ENCODE measurements around the gene PLS1. TPM values are rescaled to one million over a fixed set of nuclear protein-coding genes. Genes with fewer than 3 reads are reported as not detected.
"Not testable (repeated sequence)": the region's sequence is repeated elsewhere in the genome, so short reads cannot be mapped to it uniquely, and the experiment has no call there.

The PLS1 gene
- total RNA-seq, 1 experiment from 2014 or later = 38.8 TPM

- POLR2A ChIA-PET = no interaction called here
- H3K9me2 ChIP-seq (ENCODE audit: insufficient read depth) = no peaks in the 10 kb centered on the region
- H3K36me3 ChIP-seq (ENCODE audit: control insufficient read depth in 1 of 2, insufficient read depth in 2 of 2, low read length in 2 of 2) = no peaks in the 10 kb centered on the region
- no peak overlapping the region for H3K4me3 ChIP-seq (replicated peaks in 1 of 2; ENCODE audit: low read depth in 1 of 2, low read length in 2 of 2)
- no peaks in the 10 kb centered on the region for H3K27me3 ChIP-seq (ENCODE audit: insufficient read depth, low read length)
- H3K9me3 ChIP-seq (ENCODE audit: control insufficient read depth in 1 of 2, insufficient read depth in 1 of 2, low read depth in 1 of 2, low read length in 2 of 2) = no peaks in the 10 kb centered on the region
- CTCF ChIA-PET = no interaction called here
- BruUV-seq (replicated peaks) = no TSS peak
- TF ChIP-seq POLR2AphosphoS5 (IDR thresholded peaks at IDR 0.05; ENCODE audit: low read depth, low read length) = no peak
- no peak for TF ChIP-seq EZH2phosphoT487 (IDR thresholded peaks at IDR 0.05; ENCODE audit: borderline replicate concordance)
- TF ChIP-seq YY1 (IDR thresholded peaks at IDR 0.05; ENCODE audit: extremely low read depth, insufficient replicate concordance, low read depth, low read length) = no peak
- TF ChIP-seq ZFX (IDR thresholded peaks at IDR 0.05) = no peak
- TF ChIP-seq ZBTB33 (IDR thresholded peaks at IDR 0.05; ENCODE audit: extremely low read depth, insufficient replicate concordance, low read length) = no peak
- TF ChIP-seq REST (IDR thresholded peaks at IDR 0.05; ENCODE audit: low read depth) = no peak
- no peak for TF ChIP-seq SP1 (IDR thresholded peaks at IDR 0.05; ENCODE audit: low read depth)
- H3K4me1 ChIP-seq (ENCODE audit: control insufficient read depth in 1 of 2, insufficient read depth in 2 of 2, low read length in 2 of 2) = no peaks in the 10 kb centered on the region
- intact Hi-C loops (cut with micrococcal nuclease) = no loop called here
- H3K4me2 ChIP-seq (ENCODE audit: low read length) = no peak overlapping the region
- no peak overlapping the region for H2AFZ ChIP-seq (ENCODE audit: low read depth, low read length, poor library complexity, severe bottlenecking)
- no peak overlapping the region for H3K27ac ChIP-seq (ENCODE audit: low read depth, low read length)
- ATAC-seq (no peak), DNase-seq (ENCODE audit: low read depth, low spot score) (no peak)
- H3K9ac ChIP-seq (ENCODE audit: low read length) = no peak overlapping the region
- RAD21 ChIA-PET (ENCODE audit: low non-redundant PET in 1 of 2, low total read pairs in 2 of 2, uncharacterized antibody in 2 of 2, unreplicated experiment in 2 of 2) = no interaction called here
- H3K79me2 ChIP-seq (ENCODE audit: insufficient read depth, low read length) = no peaks in the 10 kb centered on the region
- H4K20me1 ChIP-seq (ENCODE audit: insufficient read depth) = no peaks in the 10 kb centered on the region
Observed at GRCh38 chr3:142709207-142709606, 113.0 kb downstream of the PLS1 start.

GRCh38 chr3:142714882-142715281, 118.7 kb downstream of the PLS1 start:
- intact Hi-C loops (cut with micrococcal nuclease); H3K27ac ChIP-seq (ENCODE audit: low read depth, low read length); H3K36me3 ChIP-seq (ENCODE audit: control insufficient read depth in 1 of 2, insufficient read depth in 2 of 2, low read length in 2 of 2); H2AFZ ChIP-seq (ENCODE audit: low read depth, low read length, poor library complexity, severe bottlenecking); CTCF ChIA-PET; H3K79me2 ChIP-seq (ENCODE audit: insufficient read depth, low read length); DNase-seq (ENCODE audit: low read depth, low spot score); H3K27me3 ChIP-seq (ENCODE audit: insufficient read depth, low read length); H3K9ac ChIP-seq (ENCODE audit: low read length); POLR2A ChIA-PET; RAD21 ChIA-PET (ENCODE audit: low non-redundant PET in 1 of 2, low total read pairs in 2 of 2, uncharacterized antibody in 2 of 2, unreplicated experiment in 2 of 2); ATAC-seq; H3K4me3 ChIP-seq (replicated peaks in 1 of 2; ENCODE audit: low read depth in 1 of 2, low read length in 2 of 2); BruUV-seq (replicated peaks); H3K4me2 ChIP-seq (ENCODE audit: low read length); H3K9me3 ChIP-seq (ENCODE audit: control insufficient read depth in 1 of 2, insufficient read depth in 1 of 2, low read depth in 1 of 2, low read length in 2 of 2); H3K4me1 ChIP-seq (ENCODE audit: control insufficient read depth in 1 of 2, insufficient read depth in 2 of 2, low read length in 2 of 2); H3K9me2 ChIP-seq (ENCODE audit: insufficient read depth); H4K20me1 ChIP-seq (ENCODE audit: insufficient read depth): not testable (repeated sequence)

All from HCT116 (cell line).